Measurements from ENCODE around the gene OR51B5.
A peak's percentile ranks its signal among the peaks of the same experiment; 100 is the strongest.

OR51B5 gene, protein sequence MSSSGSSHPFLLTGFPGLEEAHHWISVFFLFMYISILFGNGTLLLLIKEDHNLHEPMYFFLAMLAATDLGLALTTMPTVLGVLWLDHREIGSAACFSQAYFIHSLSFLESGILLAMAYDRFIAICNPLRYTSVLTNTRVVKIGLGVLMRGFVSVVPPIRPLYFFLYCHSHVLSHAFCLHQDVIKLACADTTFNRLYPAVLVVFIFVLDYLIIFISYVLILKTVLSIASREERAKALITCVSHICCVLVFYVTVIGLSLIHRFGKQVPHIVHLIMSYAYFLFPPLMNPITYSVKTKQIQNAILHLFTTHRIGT

DNA sequence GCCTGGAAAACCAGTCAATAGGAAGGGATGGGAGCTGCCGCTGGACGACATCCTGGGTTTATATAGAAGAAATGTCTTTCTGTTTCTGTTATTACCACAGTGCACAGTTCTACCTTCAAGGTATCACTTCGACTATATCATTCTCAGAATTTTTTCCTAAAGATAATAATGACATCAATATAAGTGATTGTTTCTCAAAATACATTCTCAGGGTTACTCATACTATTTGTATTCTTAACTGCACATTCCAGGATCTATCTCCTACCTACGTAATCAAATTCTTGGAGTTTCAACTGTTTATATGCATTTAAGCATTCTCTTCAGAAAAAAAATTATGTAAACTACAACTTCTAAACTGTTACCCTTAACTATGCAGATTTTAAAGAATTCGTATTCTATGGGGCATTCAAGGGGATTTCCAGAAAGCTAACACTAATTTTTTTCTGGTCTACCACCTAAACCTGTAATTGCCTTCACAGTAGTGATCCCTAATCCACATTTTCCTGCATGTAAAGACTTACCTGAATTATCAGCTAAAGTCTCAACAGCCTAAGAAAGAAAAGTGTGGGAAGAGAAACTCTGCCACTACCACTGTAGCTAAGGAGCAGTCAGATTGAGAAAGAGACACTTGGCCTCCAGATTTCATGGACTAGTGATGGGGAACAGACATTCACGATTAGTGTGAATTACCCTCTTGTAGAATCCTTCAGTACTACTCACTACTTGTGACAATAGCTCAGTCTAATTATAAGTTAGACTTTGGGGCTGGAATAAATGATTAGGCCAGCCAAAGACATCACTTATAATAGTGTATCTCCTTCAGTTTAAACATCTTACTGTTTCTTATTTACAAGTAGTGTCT lies at the start of gene OR51B5:
OR51B5 (minus strand) TSS at position 51 of the 862 bp plus-strand sequence; CDS start at position 51, 0 bp downstream.
- Histone ChIP-seq H3K4me1 (no peaks in the 10 kb centered on the region), H3K27ac (no peak within 1 kb of the TSS), H4K20me1 (no peaks in the 10 kb centered on the region), H3K4me3 (no peak within 1 kb of the TSS), H3K9me3 (replicated peaks in 1 of 11) (no peaks in the 10 kb centered on the region), H3K4me2 (no peak within 1 kb of the TSS), H3K27me3 (no peaks in the 10 kb centered on the region), H3K36me3 (no peaks in the 10 kb centered on the region), H3K9ac (no peak within 1 kb of the TSS)
- TF ChIP-seq Cebpa-rat (IDR thresholded peaks at IDR 0.05): no peak

DNA sequence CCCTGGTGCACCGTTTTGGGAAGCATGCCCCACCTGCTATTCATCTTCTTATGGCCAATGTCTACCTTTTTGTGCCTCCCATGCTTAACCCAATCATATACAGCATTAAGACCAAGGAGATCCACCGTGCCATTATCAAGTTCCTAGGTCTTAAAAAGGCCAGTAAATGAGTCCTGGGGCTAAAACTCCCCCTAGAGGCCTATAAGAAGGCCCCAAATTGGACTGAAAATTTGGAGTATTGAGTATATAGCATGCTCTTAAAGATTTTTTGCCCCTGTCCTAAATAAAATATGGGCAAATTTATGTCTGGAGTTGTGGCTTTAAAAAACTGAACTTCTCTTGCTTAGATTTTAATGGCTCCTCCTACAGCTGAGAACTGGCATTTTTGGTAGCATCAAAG lies 46.9 kb upstream of the OR51B5 start:
- H3K27ac ChIP-seq: no peak overlapping the region
- H3K27me3 ChIP-seq: no peaks in the 10 kb centered on the region

DNA sequence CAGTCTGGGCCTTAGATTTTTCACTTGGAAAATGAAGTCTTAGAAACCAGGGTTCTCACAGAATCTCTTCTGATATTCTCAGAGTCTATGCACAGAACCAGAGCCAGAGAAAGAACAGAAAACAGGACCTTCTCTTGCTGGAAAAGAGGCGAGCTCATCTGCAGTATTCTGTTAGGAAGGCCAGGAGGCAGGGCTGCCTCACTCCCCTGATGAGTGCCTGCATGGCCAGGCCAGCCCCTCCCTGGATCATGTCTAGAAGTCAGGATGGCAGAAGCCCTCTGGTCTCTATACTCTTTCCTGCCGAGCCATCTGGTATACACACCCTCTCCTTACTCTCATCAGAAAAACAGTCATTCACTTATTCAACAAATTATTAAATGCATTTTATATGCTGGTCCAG lies 41.0 kb upstream of the OR51B5 start:
- no peak overlapping the region for H3K4me3 ChIP-seq
- no peaks in the 10 kb centered on the region for H4K20me1 ChIP-seq
- H3K36me3 ChIP-seq: no peaks in the 10 kb centered on the region
- TF ChIP-seq Cebpa-rat (IDR thresholded peaks at IDR 0.05): no peak
- no peak overlapping the region for H3K4me2 ChIP-seq
- H3K27ac ChIP-seq: no peak overlapping the region
- no peak overlapping the region for H3K9ac ChIP-seq
- H3K9me3 ChIP-seq (replicated peaks in 1 of 11): no peaks in the 10 kb centered on the region
- H3K4me1 ChIP-seq: no peaks in the 10 kb centered on the region
- H3K27me3 ChIP-seq: no peaks in the 10 kb centered on the region

More for the DNA sequence above, 46.9 kb upstream of the OR51B5 start:
- Histone ChIP-seq H3K4me3 (no peak overlapping the region), H3K9ac (no peak overlapping the region), H3K36me3 (no peaks in the 10 kb centered on the region), H4K20me1 (no peaks in the 10 kb centered on the region), H3K4me2 (no peak overlapping the region), H3K9me3 (replicated peaks in 1 of 11) (no peaks in the 10 kb centered on the region), H3K4me1 (no peaks in the 10 kb centered on the region)
- TF ChIP-seq Cebpa-rat (IDR thresholded peaks at IDR 0.05): no peak

DNA sequence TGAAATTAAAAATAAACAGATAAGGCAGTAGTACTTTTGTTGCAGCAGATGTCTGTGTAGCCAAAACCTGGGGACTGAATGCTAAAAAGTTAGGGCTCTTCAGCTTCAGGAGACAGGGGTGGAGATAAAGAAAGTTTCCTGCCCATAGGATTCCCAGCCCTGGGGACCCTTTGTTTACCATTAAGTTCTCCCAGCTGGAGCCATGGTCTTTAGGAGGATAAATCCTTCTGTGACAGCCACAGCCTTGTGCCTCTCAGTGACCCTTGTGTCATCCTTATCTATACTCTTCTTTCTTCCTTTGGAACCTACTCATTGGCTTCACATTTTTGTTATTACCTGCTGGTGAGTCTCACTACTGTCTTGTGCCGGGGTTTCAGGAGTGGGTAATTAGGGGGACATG lies 40.3 kb upstream of the OR51B5 start, which contains the start of gene OR51M1:
OR51M1 (plus strand) TSS at position 237 of the 400 bp plus-strand sequence. CDS start 5,587 bp downstream, outside the sequence.
- H3K4me2 ChIP-seq: no peak within 1 kb of the TSS
- no peak for TF ChIP-seq Cebpa-rat (IDR thresholded peaks at IDR 0.05)
- H3K27me3 ChIP-seq: no peaks in the 10 kb centered on the region
- H3K9me3 ChIP-seq (replicated peaks in 1 of 11): no peaks in the 10 kb centered on the region
- H4K20me1 ChIP-seq: no peaks in the 10 kb centered on the region
- no peaks in the 10 kb centered on the region for H3K36me3 ChIP-seq
- no peak within 1 kb of the TSS for H3K4me3 ChIP-seq
- no peaks in the 10 kb centered on the region for H3K4me1 ChIP-seq
- H3K9ac ChIP-seq: no peak within 1 kb of the TSS
- no peak within 1 kb of the TSS for H3K27ac ChIP-seq

DNA sequence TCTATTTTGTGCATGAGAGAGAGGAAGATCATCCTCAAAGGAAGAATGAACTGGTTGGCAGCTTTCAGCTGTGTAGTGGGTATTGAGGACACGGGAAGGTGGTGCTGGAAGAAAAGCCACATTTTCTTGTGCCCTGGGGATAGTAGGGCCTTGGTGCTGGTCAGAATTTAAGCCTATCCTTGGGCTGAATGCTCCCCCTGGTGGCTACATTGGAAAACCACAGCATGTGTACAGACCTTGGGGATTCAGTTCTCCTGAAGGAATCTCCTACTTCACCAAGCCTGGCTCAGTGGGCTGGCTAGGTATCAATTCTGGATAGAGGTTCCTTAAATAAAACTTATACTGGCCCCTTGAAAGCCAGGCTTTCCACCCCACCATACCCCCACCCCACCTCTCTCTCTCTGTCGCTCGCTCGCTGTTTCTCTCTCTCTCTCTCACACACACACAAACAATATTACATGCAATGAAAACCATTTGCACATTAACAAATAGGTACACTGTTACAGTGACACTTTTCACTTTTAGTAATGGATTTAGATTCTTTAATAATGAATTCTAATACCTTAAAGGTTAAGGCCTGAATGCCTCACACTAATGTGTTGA lies 37.5 kb upstream of the OR51B5 start:
- H3K4me1 ChIP-seq: no peaks in the 10 kb centered on the region
- no peak overlapping the region for H3K27ac ChIP-seq
- H4K20me1 ChIP-seq: no peaks in the 10 kb centered on the region
- no peaks in the 10 kb centered on the region for H3K36me3 ChIP-seq
- no peaks in the 10 kb centered on the region for H3K27me3 ChIP-seq
- no peaks in the 10 kb centered on the region for H3K9me3 ChIP-seq (replicated peaks in 1 of 11)
- H3K9ac ChIP-seq: no peak overlapping the region
- H3K4me2 ChIP-seq: no peak overlapping the region
- TF ChIP-seq Cebpa-rat (IDR thresholded peaks at IDR 0.05): no peak
- no peak overlapping the region for H3K4me3 ChIP-seq

DNA sequence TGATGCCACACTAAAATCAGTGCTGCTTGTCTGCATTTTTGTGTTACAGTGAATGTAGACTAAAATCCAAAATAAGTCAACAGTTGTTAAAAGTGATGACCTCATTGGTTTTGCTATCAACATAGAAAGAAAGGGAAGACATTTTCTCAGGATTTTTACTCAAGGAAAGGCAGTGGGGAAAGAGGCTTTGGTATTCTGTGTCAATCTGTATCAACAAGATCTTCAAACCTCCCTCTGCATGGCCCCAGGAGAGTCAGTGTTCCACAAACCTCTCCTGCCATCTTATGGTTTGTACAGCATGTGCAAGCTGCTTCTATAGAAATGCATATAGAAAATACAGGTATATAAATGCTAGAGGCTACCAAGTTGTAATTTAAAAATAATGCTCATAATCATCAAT lies 26.5 kb upstream of the OR51B5 start:
- TF ChIP-seq Cebpa-rat (IDR thresholded peaks at IDR 0.05): no peak
- peaks cover 0 to 29% (median 1%) of the 10 kb centered on the region in 10 experiments; a peak in 13 of 20 replicates for H3K4me1 ChIP-seq
- H3K4me3 ChIP-seq: no peak overlapping the region
- H3K4me2 ChIP-seq: no peak overlapping the region
- H3K9me3 ChIP-seq (replicated peaks in 1 of 11): peaks cover 0 to 12% (median 10%) of the 10 kb centered on the region in 11 experiments; a peak in 11 of 22 replicates
- H3K27me3 ChIP-seq: no peaks in the 10 kb centered on the region
- no peak overlapping the region for H3K9ac ChIP-seq
- H3K36me3 ChIP-seq: no peaks in the 10 kb centered on the region
- H4K20me1 ChIP-seq: no peaks in the 10 kb centered on the region
- H3K27ac ChIP-seq: no peak overlapping the region

DNA sequence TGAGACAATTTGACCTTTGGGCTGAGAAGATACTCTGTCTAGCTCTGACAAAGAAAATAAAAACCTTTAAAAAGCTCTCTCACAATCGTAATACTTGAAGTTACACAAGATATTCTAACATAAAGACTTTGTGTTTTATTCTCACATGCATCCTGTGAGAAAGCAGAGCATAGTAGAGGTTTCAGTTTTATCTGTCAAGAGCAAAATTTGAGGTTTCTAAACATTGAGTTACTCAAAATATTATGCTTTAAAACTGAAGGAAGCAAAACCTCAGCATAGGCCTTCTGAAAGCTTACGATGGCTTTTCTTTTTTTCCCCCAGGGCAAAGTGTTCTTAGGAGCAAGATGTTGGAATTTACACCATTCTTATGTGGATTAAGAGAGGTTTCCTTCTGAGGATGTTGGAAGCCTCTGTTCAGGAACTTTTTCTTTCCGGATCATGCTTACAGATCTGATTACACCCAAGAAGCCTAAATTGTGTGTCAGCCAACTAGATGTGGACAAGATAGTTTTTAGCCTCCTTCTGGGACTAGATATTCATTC lies 25.2 kb upstream of the OR51B5 start:
- no peak overlapping the region for H3K9ac ChIP-seq
- H3K4me3 ChIP-seq: no peak overlapping the region
- H3K36me3 ChIP-seq: no peaks in the 10 kb centered on the region
- H3K4me1 ChIP-seq: peaks cover 4 to 29% (median 12%) of the 10 kb centered on the region in 10 experiments; a peak in 16 of 20 replicates
- no peak for TF ChIP-seq Cebpa-rat (IDR thresholded peaks at IDR 0.05)
- no peaks in the 10 kb centered on the region for H4K20me1 ChIP-seq
- peaks cover 0 to 11% (median 8%) of the 10 kb centered on the region in 11 experiments; a peak in 11 of 22 replicates for H3K9me3 ChIP-seq (replicated peaks in 1 of 11)
- H3K4me2 ChIP-seq: peak overlapping the region in 3 of 11 experiments; percentile 36 to 80 (median 59); a peak in 4 of 22 replicates
- no peak overlapping the region; a peak in 1 of 22 replicates for H3K27ac ChIP-seq
- no peaks in the 10 kb centered on the region for H3K27me3 ChIP-seq

DNA sequence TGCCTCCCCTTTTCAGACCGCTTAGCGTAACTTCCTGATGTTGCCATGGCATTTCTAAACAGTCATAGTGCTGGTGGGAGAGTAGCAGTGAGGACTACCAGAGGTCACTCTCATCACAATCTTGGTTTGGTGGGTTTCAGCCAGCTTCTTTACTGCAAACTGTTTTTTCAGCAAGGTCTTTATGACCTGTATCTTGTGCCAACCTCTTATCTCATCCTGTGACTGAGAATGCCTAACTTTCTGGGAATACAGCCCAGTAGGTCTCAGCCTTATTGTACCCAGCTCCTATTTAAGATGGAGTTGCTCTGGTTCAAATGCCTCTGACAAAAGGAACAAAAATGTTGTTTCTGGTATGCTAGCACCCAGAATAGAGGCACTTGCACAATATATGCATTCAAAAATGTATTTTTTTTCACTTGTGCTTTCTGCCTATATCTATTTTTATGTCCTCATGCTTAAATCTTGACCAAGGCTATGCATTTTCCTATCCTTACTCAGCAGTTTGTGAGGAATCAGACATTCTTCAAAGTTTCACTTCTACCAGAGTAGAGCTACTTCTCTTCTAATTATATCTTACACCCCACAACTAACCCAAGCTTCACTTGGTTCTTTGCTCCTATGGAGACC lies 24.2 kb upstream of the OR51B5 start:
- Histone ChIP-seq H3K4me3 (no peak overlapping the region), H3K4me1 (peaks cover 4 to 29% (median 13%) of the 10 kb centered on the region in 10 experiments; a peak in 16 of 20 replicates), H3K27ac (peak overlapping the region in 3 of 11 experiments; percentile 13 to 60 (median 37); a peak in 4 of 22 replicates), H3K9me3 (replicated peaks in 1 of 11) (peaks cover 0 to 4% (median 0%) of the 10 kb centered on the region in 11 experiments; a peak in 2 of 22 replicates), H3K27me3 (no peaks in the 10 kb centered on the region), H3K9ac (0 out of 22 replicates have a peak overlapping the region, but pooled peaks of 1 of the 11 experiments have one; percentile 37), H4K20me1 (no peaks in the 10 kb centered on the region), H3K4me2 (peak overlapping the region in 4 of 11 experiments; percentile 1 to 80 (median 48); a peak in 7 of 22 replicates), H3K36me3 (no peaks in the 10 kb centered on the region)
- no peak for TF ChIP-seq Cebpa-rat (IDR thresholded peaks at IDR 0.05)
